ENCODE data around the gene GCNT4. TPM values are rescaled to one million over a fixed set of nuclear protein-coding genes. Genes with fewer than 3 reads are reported as not detected.

The GCNT4 gene
- total and polyA plus RNA-seq, 2 donors (not counting 1 experiment from before 2014, with no cell fraction given) = 3.6 to 14.6 TPM

- no peak overlapping the region for H3K9ac ChIP-seq (ENCODE audit: insufficient read depth, low read length)
Observed at GRCh38 chr5:75012748-75013147, 39.6 kb downstream of the GCNT4 start.

GRCh38 chr5:75010838-75011237, 41.5 kb downstream of the GCNT4 start:
- TF ChIP-seq EZH2 (IDR thresholded peaks at IDR 0.05; ENCODE audit: low read length, missing control alignments) (no peak), CTCF (conservative IDR thresholded peaks at IDR 0.05 in 1 of 2, IDR thresholded peaks at IDR 0.05 in 1 of 2; ENCODE audit: low read depth in 1 of 2, low read length in 2 of 2) (no peak)
- H3K9me3 ChIP-seq (ENCODE audit: control insufficient read depth, insufficient read depth, low read depth, low read length) = no peaks in the 10 kb centered on the region
- H3K4me3 ChIP-seq (replicated peaks in 1 of 4; ENCODE audit: control extremely low read depth in 1 of 4, insufficient read depth in 1 of 4, low read depth in 3 of 4, low read length in 4 of 4) = no peak overlapping the region
- no peaks in the 10 kb centered on the region for H3K4me1 ChIP-seq (ENCODE audit: control insufficient read depth, extremely low read depth, insufficient read depth, low read length)
- H3K4me2 ChIP-seq (ENCODE audit: extremely low read depth, insufficient read depth, low read length) = no peak overlapping the region
- no peak overlapping the region for H3K9ac ChIP-seq (ENCODE audit: insufficient read depth, low read length)
- no peak overlapping the region for H2AFZ ChIP-seq (ENCODE audit: low read length)
- no peaks in the 10 kb centered on the region for H3K27me3 ChIP-seq (ENCODE audit: control insufficient read depth, insufficient read depth, low read length)
- no peak for DNase-seq (ENCODE audit: low read depth in 2 of 2)
- H3K79me2 ChIP-seq (ENCODE audit: control insufficient read depth, insufficient read depth, low read length) = no peaks in the 10 kb centered on the region
- H3K36me3 ChIP-seq (ENCODE audit: control insufficient read depth, insufficient read depth, low read length) = no peaks in the 10 kb centered on the region
- H4K20me1 ChIP-seq (ENCODE audit: control insufficient read depth, extremely low read depth, insufficient read depth, low read length) = no peaks in the 10 kb centered on the region
- H3K27ac ChIP-seq (ENCODE audit: insufficient read depth, low read length) = no peak overlapping the region

More at GRCh38 chr5:75012748-75013147, 39.6 kb downstream of the GCNT4 start:
- Histone ChIP-seq H3K27me3 (ENCODE audit: control insufficient read depth, insufficient read depth, low read length) (no peaks in the 10 kb centered on the region), H3K4me1 (ENCODE audit: control insufficient read depth, extremely low read depth, insufficient read depth, low read length) (no peaks in the 10 kb centered on the region), H3K27ac (ENCODE audit: insufficient read depth, low read length) (no peak overlapping the region), H3K36me3 (ENCODE audit: control insufficient read depth, insufficient read depth, low read length) (no peaks in the 10 kb centered on the region), H3K9me3 (ENCODE audit: control insufficient read depth, insufficient read depth, low read depth, low read length) (no peaks in the 10 kb centered on the region), H3K4me2 (ENCODE audit: extremely low read depth, insufficient read depth, low read length) (no peak overlapping the region), H2AFZ (ENCODE audit: low read length) (no peak overlapping the region), H3K79me2 (ENCODE audit: control insufficient read depth, insufficient read depth, low read length) (no peaks in the 10 kb centered on the region), H3K4me3 (replicated peaks in 1 of 4; ENCODE audit: control extremely low read depth in 1 of 4, insufficient read depth in 1 of 4, low read depth in 3 of 4, low read length in 4 of 4) (no peak overlapping the region), H4K20me1 (ENCODE audit: control insufficient read depth, extremely low read depth, insufficient read depth, low read length) (no peaks in the 10 kb centered on the region)
- no peak for TF ChIP-seq EZH2 (IDR thresholded peaks at IDR 0.05; ENCODE audit: low read length, missing control alignments)
- TF ChIP-seq CTCF (conservative IDR thresholded peaks at IDR 0.05 in 1 of 2, IDR thresholded peaks at IDR 0.05 in 1 of 2; ENCODE audit: low read depth in 1 of 2, low read length in 2 of 2) = no peak
- DNase-seq (ENCODE audit: low read depth in 2 of 2) = no peak

- H3K36me3 ChIP-seq (ENCODE audit: control insufficient read depth, insufficient read depth, low read length) = no peaks in the 10 kb centered on the region
- no peaks in the 10 kb centered on the region for H3K27me3 ChIP-seq (ENCODE audit: control insufficient read depth, insufficient read depth, low read length)
- no peaks in the 10 kb centered on the region for H3K79me2 ChIP-seq (ENCODE audit: control insufficient read depth, insufficient read depth, low read length)
- DNase-seq (ENCODE audit: low read depth in 2 of 2) = no peak
- no peaks in the 10 kb centered on the region for H3K4me1 ChIP-seq (ENCODE audit: control insufficient read depth, extremely low read depth, insufficient read depth, low read length)
- no peak overlapping the region for H3K9ac ChIP-seq (ENCODE audit: insufficient read depth, low read length)
- no peak overlapping the region for H2AFZ ChIP-seq (ENCODE audit: low read length)
- H3K4me3 ChIP-seq (replicated peaks in 1 of 4; ENCODE audit: control extremely low read depth in 1 of 4, insufficient read depth in 1 of 4, low read depth in 3 of 4, low read length in 4 of 4) = no peak overlapping the region
- H3K27ac ChIP-seq (ENCODE audit: insufficient read depth, low read length) = no peak overlapping the region
- no peak overlapping the region for H3K4me2 ChIP-seq (ENCODE audit: extremely low read depth, insufficient read depth, low read length)
- H3K9me3 ChIP-seq (ENCODE audit: control insufficient read depth, insufficient read depth, low read depth, low read length) = no peaks in the 10 kb centered on the region
- no peaks in the 10 kb centered on the region for H4K20me1 ChIP-seq (ENCODE audit: control insufficient read depth, extremely low read depth, insufficient read depth, low read length)
- TF ChIP-seq EZH2 (IDR thresholded peaks at IDR 0.05; ENCODE audit: low read length, missing control alignments) (no peak), CTCF (conservative IDR thresholded peaks at IDR 0.05 in 1 of 2, IDR thresholded peaks at IDR 0.05 in 1 of 2; ENCODE audit: low read depth in 1 of 2, low read length in 2 of 2) (no peak)
Observed at GRCh38 chr5:75009556-75010345, 42.6 kb downstream of the GCNT4 start.
